SK-N-MC (cell line): Measurements from ENCODE around the gene ZCCHC14.

Experiments used
- DNase-seq: peaks from one replicate; pipeline ENCODE4 v3.0.0-alpha.2; 2011; ENCODE audit warnings: low read depth, low spot score
- H3K27ac ChIP-seq: fragments of 200-600 bp; sonication (generic); 2 replicates; pipeline ENCODE4 v1.5.1; 2016; ENCODE audit warnings: mixed run types
- H3K36me3 ChIP-seq: fragments of 200-600 bp; sonication (generic); 2 replicates; pipeline ENCODE4 v1.6.1; 2017; ENCODE audit warnings: antibody characterized with exemption, low read length, mixed read lengths; ENCODE audit not compliant: insufficient read depth
- H3K4me3 ChIP-seq: fragments of 200-600 bp; sonication (generic); 2 replicates; pipeline ENCODE4 v1.5.1; 2016
- H3K9ac ChIP-seq: fragments of 200-600 bp; sonication (generic); 2 replicates; pipeline ENCODE4 v1.8.0; 2017; ENCODE audit warnings: mixed run types, mixed read lengths; ENCODE audit not compliant: insufficient read length
- H3K9me3 ChIP-seq: fragments of 200-600 bp; sonication (generic); 2 replicates; pipeline ENCODE4 v1.6.1; 2017; ENCODE audit warnings: low read depth, mild to moderate bottlenecking, antibody characterized with exemption, low read length, moderate library complexity, mixed read lengths
- EZH2 ChIP-seq: fragments of 200-600 bp; sonication (generic); IDR thresholded peaks from one replicate; pipeline ENCODE4 v1.6.1; 2017; ENCODE audit warnings: antibody characterized with exemption
- FOXP2 ChIP-seq: optimal IDR thresholded peaks from 2 replicates; pipeline ENCODE3; 2011; ENCODE audit warnings: mild to moderate bottlenecking, moderate library complexity; ENCODE audit not compliant: insufficient read depth; ENCODE audit errors: extremely low read length, control extremely low read depth
- POLR2AphosphoS5 ChIP-seq: IDR thresholded peaks from 2 replicates; pipeline ENCODE4 v1.6.1; 2012; ENCODE audit warnings: mild to moderate bottlenecking, low read depth, low read length, borderline replicate concordance

Gene ZCCHC14

DNA sequence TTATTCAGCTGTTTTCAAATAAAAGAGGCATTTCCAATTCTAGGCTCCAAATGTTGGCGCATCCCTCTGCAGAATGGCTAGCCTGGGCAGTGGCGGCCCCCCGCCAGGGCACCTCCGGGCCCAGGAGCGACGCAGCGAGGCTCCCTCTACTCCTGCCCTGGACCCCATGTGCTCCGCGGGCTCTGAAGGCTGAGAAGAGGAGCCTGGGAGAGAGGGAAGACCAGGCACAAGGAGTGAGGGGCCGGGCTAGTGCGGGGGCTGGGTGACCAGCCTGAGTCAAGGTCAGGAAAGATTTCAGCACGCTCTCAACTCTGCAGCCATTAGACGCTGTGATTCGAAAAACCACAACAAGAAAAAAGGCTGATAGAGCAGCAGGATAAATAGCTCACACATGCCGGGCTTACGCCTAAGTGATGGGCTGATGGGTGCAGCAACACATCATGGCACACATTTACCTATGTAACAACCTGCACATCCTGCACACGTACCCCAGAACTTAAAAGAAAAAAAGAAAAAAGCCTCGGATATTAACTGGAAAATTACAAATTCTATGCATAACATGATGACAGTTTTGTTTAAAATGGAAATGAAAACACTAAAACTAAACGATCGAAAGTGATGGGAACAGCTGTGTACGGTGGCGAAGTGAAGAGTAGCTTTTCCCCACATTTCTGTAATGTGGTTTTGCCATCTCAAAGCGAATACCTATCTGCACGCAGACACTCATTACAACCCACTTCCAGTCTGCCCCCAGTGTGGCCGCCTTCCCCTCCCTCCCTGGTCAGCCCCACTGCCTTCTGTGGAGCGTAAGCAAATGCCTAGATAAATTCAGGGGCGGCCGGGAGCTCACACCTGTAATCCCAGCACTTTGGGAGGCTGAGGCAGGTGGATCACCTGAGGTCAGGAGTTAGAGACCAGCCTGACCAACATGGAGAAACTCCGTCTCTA is 56.3 kb downstream of the ZCCHC14 start:
- DNase-seq, result no peak
- H3K9ac ChIP-seq, result no peak overlapping the region
- TF ChIP-seq POLR2AphosphoS5, result no peak
- no peak for TF ChIP-seq EZH2
- no peak for TF ChIP-seq FOXP2
- no peak overlapping the region for H3K27ac ChIP-seq
- H3K9me3 ChIP-seq, result no peaks in the 10 kb centered on the region
- H3K4me3 ChIP-seq, result no peak overlapping the region
- no peaks in the 10 kb centered on the region for H3K36me3 ChIP-seq

DNA sequence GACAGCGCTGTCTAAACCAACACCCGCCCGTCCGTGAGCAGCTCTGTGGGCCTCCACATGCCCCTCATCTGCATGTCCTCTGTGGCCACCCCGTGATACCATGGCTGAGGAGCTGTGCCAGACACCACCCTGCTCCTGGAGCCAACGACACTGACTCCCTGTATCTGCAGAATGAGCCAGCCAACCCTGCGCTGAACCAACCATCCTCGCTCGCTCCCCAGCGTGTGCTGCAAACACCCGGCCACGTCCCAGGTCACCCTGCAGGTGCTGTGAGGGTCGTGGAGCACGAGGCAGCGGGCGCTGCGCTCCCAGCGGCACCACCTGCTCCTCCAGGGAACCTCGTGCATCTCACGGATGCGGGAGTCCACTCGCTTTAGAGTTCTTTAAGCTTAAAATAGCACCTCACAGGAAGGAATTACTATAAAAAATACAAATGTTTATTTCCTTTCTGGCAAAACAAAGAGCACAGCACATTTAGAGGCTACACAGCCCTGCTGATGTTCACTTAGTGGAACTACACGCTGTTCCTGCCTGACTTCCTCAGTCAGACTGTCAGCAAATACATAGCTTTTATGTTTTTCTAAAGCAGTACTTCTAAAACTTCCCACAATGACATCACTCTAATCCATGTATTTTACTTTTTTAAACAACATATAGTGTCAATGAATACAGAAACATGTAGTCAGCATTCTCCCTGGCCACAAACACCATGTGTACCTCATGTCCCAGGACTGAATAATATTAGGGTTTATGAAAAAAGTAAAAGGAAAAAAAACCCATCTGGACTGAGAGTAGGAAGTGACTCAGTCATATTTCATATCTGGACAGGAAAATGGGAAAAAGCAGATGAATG is 57.2 kb downstream of the ZCCHC14 start:
- TF ChIP-seq EZH2 (no peak), POLR2AphosphoS5 (no peak), FOXP2 (no peak)
- Histone ChIP-seq H3K36me3 (no peaks in the 10 kb centered on the region), H3K4me3 (no peak overlapping the region), H3K9me3 (no peaks in the 10 kb centered on the region), H3K9ac (no peak overlapping the region), H3K27ac (no peak overlapping the region)
- no peak for DNase-seq

GRCh38 chr16:87434146-87434667 is 58.6 kb downstream of the ZCCHC14 start:
- Histone ChIP-seq H3K9ac (no peak overlapping the region), H3K4me3 (no peak overlapping the region), H3K36me3 (no peaks in the 10 kb centered on the region), H3K27ac (no peak overlapping the region), H3K9me3 (no peaks in the 10 kb centered on the region)
- no peak for DNase-seq
- no peak for TF ChIP-seq FOXP2
- TF ChIP-seq EZH2, result no peak
- TF ChIP-seq POLR2AphosphoS5, result no peak

- H3K9ac ChIP-seq, result no peak overlapping the region
- no peaks in the 10 kb centered on the region for H3K9me3 ChIP-seq
Measured at GRCh38 chr16:87432330-87432915, 60.4 kb downstream of the ZCCHC14 start.

DNA sequence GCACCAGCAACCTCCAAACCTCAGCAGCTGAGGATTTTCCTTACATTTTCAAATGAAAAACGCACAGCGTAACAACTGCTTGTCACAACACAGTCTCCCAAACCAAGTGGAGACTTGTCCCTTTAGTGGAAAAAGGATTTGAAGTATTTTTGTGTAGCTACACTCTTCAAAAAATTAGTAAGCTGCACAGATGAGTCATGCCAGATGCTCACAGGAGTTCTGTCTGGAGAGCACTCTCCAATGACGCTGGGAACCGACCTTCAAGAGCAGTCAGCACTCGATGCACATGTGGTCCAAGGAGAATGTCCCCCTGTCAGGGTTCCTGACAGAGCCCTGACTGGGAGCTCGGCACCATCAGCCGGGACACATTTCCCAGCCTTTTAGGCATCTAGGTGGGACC is 60.9 kb downstream of the ZCCHC14 start:
- H3K9ac ChIP-seq, result no peak overlapping the region
- H3K27ac ChIP-seq, result no peak overlapping the region
- TF ChIP-seq EZH2 (no peak), FOXP2 (no peak), POLR2AphosphoS5 (no peak)
- no peak for DNase-seq
- H3K9me3 ChIP-seq, result no peaks in the 10 kb centered on the region
- H3K4me3 ChIP-seq, result no peak overlapping the region
- H3K36me3 ChIP-seq, result no peaks in the 10 kb centered on the region

More at GRCh38 chr16:87432330-87432915, 60.4 kb downstream of the ZCCHC14 start:
- no peak overlapping the region for H3K27ac ChIP-seq
- TF ChIP-seq FOXP2, result no peak
- TF ChIP-seq POLR2AphosphoS5, result no peak
- TF ChIP-seq EZH2, result no peak
- no peaks in the 10 kb centered on the region for H3K36me3 ChIP-seq
- DNase-seq, result no peak
- H3K4me3 ChIP-seq, result no peak overlapping the region

DNA sequence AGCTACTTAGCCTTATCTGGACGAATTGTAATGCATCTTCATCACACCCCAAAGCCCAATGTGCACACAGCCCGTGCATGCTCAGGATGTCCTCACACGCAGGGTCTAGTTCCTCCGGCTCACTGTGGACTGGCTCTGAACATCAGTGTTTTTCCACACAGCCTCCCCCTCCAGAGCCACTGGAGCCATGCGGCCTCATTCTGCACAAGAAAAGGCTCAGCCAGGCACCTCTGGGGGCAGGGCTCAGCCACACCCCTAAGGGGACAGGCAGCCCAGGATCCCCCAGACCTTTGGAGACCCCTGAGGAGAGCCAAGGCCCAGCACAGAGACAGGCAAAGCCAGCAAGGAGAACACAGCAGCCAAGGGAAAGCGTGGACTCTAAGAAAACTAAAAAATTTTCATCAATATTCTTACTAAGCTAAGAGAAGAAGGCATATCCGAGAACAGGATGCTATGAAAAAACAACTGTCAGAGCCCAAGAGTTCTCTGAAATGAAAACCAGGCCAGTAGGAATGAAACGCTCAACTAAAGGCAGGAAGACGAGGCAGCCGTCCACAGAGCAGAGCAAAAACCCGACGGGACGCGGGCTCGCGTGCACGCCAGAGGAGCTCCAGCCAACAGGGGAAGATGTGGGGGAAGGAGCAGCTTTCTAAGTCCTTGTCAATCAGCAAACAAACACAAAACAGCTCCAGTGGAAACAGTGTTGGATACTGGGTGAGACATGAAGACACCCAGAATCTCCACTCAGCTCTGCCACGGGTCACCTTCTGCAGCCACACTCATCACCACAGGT is 66.2 kb downstream of the ZCCHC14 start:
- Histone ChIP-seq H3K27ac (no peak overlapping the region), H3K9me3 (no peaks in the 10 kb centered on the region), H3K36me3 (no peaks in the 10 kb centered on the region; the same call in 1 of the 2 replicates), H3K4me3 (no peak overlapping the region), H3K9ac (no peak overlapping the region)
- TF ChIP-seq POLR2AphosphoS5, result no peak
- TF ChIP-seq EZH2, result no peak
- no peak for TF ChIP-seq FOXP2
- DNase-seq, result no peak

DNA sequence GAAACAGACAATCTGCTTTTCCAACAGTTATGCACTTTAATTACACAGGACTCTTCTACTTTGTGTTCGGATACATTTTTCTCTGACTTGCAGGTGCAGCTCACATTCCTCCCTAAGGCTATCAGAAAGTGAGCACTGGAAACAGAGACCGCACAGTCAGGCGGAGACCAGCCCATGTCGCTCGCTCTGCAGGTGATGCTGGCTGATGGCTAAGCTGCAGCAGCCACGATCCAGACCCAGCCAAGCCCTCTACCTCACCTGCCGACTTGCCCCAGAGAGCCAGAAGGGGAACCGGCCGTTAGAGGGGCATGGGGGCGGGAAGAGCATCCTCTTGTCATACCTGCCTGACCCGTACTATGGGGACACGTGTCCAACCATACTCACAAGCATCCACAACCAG is 66.9 kb downstream of the ZCCHC14 start:
- TF ChIP-seq FOXP2, result no peak
- TF ChIP-seq EZH2, result no peak
- TF ChIP-seq POLR2AphosphoS5, result no peak
- no peaks in the 10 kb centered on the region; the same call in 1 of the 2 replicates for H3K36me3 ChIP-seq
- no peaks in the 10 kb centered on the region for H3K9me3 ChIP-seq
- DNase-seq, result no peak
- H3K9ac ChIP-seq, result no peak overlapping the region
- no peak overlapping the region for H3K4me3 ChIP-seq
- no peak overlapping the region for H3K27ac ChIP-seq
